ENCODE measurements around the gene FBP2.

The FBP2 gene

GRCh38 chr9:94630281-94630680 lies 36.7 kb upstream of the FBP2 start:
- Histone ChIP-seq H3K9me3 (ENCODE audit: control insufficient read depth, low read length) (no peaks in the 10 kb centered on the region), H3K36me3 (ENCODE audit: control insufficient read depth, insufficient read depth, low read length) (no peaks in the 10 kb centered on the region), H3K27me3 (ENCODE audit: control insufficient read depth, insufficient read depth, low read length, poor library complexity, severe bottlenecking) (no peaks in the 10 kb centered on the region), H3K4me3 (ENCODE audit: insufficient read depth, low read depth, low read length) (no peak overlapping the region), H3K27ac (ENCODE audit: insufficient read depth, low read depth, low read length, poor library complexity, severe bottlenecking) (no peak overlapping the region), H3K4me1 (ENCODE audit: control insufficient read depth, insufficient read depth, low read length) (no peaks in the 10 kb centered on the region)
- WGBS, 2 experiments: 96 to 98% methylated on average over 3 of the region's 3 CpGs

- no peaks in the 10 kb centered on the region for H3K4me1 ChIP-seq (ENCODE audit: control insufficient read depth, insufficient read depth, low read length)
- H3K9me3 ChIP-seq (ENCODE audit: control insufficient read depth, low read length): no peaks in the 10 kb centered on the region
- no peaks in the 10 kb centered on the region for H3K27me3 ChIP-seq (ENCODE audit: control insufficient read depth, insufficient read depth, low read length, poor library complexity, severe bottlenecking)
- WGBS, 2 experiments: 88 to 92% methylated on average over 6 of the region's 6 CpGs
- no peak overlapping the region for H3K4me3 ChIP-seq (ENCODE audit: insufficient read depth, low read depth, low read length)
- no peaks in the 10 kb centered on the region for H3K36me3 ChIP-seq (ENCODE audit: control insufficient read depth, insufficient read depth, low read length)
- H3K27ac ChIP-seq (ENCODE audit: insufficient read depth, low read depth, low read length, poor library complexity, severe bottlenecking): no peak overlapping the region
These were observed 33.7 kb upstream of the FBP2 start for GRCh38 chr9:94627287-94627686.

GRCh38 chr9:94625835-94626234 lies 32.2 kb upstream of the FBP2 start:
- WGBS, 2 experiments: 86% methylated on average over 12 of the region's 12 CpGs
- no peak overlapping the region for H3K4me3 ChIP-seq (ENCODE audit: insufficient read depth, low read depth, low read length)

GRCh38 chr9:94624629-94625028 lies 31.0 kb upstream of the FBP2 start:
- 85 to 92% methylated on average over 4 of the region's 4 CpGs for WGBS, 2 experiments

More at GRCh38 chr9:94625835-94626234, 32.2 kb upstream of the FBP2 start:
- Histone ChIP-seq H3K27me3 (ENCODE audit: control insufficient read depth, insufficient read depth, low read length, poor library complexity, severe bottlenecking) (no peaks in the 10 kb centered on the region), H3K4me1 (ENCODE audit: control insufficient read depth, insufficient read depth, low read length) (no peaks in the 10 kb centered on the region), H3K36me3 (ENCODE audit: control insufficient read depth, insufficient read depth, low read length) (no peaks in the 10 kb centered on the region), H3K27ac (ENCODE audit: insufficient read depth, low read depth, low read length, poor library complexity, severe bottlenecking) (no peak overlapping the region), H3K9me3 (ENCODE audit: control insufficient read depth, low read length) (no peaks in the 10 kb centered on the region)

GRCh38 chr9:94623253-94623652 lies 29.6 kb upstream of the FBP2 start:
- no peaks in the 10 kb centered on the region for H3K4me1 ChIP-seq (ENCODE audit: control insufficient read depth, insufficient read depth, low read length)
- no peaks in the 10 kb centered on the region for H3K9me3 ChIP-seq (ENCODE audit: control insufficient read depth, low read length)
- no peak overlapping the region for H3K4me3 ChIP-seq (ENCODE audit: insufficient read depth, low read depth, low read length)
- no peaks in the 10 kb centered on the region for H3K36me3 ChIP-seq (ENCODE audit: control insufficient read depth, insufficient read depth, low read length)
- WGBS, 2 experiments: 68 to 69% methylated on average over 9 of the region's 9 CpGs
- no peak overlapping the region for H3K27ac ChIP-seq (ENCODE audit: insufficient read depth, low read depth, low read length, poor library complexity, severe bottlenecking)
- no peaks in the 10 kb centered on the region for H3K27me3 ChIP-seq (ENCODE audit: control insufficient read depth, insufficient read depth, low read length, poor library complexity, severe bottlenecking)

More at GRCh38 chr9:94624629-94625028, 31.0 kb upstream of the FBP2 start:
- Histone ChIP-seq H3K4me3 (ENCODE audit: insufficient read depth, low read depth, low read length) (no peak overlapping the region), H3K9me3 (ENCODE audit: control insufficient read depth, low read length) (no peaks in the 10 kb centered on the region), H3K27ac (ENCODE audit: insufficient read depth, low read depth, low read length, poor library complexity, severe bottlenecking) (no peak overlapping the region), H3K4me1 (ENCODE audit: control insufficient read depth, insufficient read depth, low read length) (no peaks in the 10 kb centered on the region), H3K27me3 (ENCODE audit: control insufficient read depth, insufficient read depth, low read length, poor library complexity, severe bottlenecking) (no peaks in the 10 kb centered on the region), H3K36me3 (ENCODE audit: control insufficient read depth, insufficient read depth, low read length) (no peaks in the 10 kb centered on the region)

GRCh38 chr9:94622087-94622800 lies 28.6 kb upstream of the FBP2 start:
- Histone ChIP-seq H3K9me3 (ENCODE audit: control insufficient read depth, low read length) (no peaks in the 10 kb centered on the region), H3K27me3 (ENCODE audit: control insufficient read depth, insufficient read depth, low read length, poor library complexity, severe bottlenecking) (no peaks in the 10 kb centered on the region), H3K36me3 (ENCODE audit: control insufficient read depth, insufficient read depth, low read length) (no peaks in the 10 kb centered on the region), H3K4me1 (ENCODE audit: control insufficient read depth, insufficient read depth, low read length) (no peaks in the 10 kb centered on the region), H3K4me3 (ENCODE audit: insufficient read depth, low read depth, low read length) (no peak overlapping the region), H3K27ac (ENCODE audit: insufficient read depth, low read depth, low read length, poor library complexity, severe bottlenecking) (no peak overlapping the region)
- WGBS, 2 experiments: 94% methylated on average over 19 of the region's 19 CpGs

- Histone ChIP-seq H3K4me3 (ENCODE audit: insufficient read depth, low read depth, low read length) (no peak overlapping the region), H3K4me1 (ENCODE audit: control insufficient read depth, insufficient read depth, low read length) (no peaks in the 10 kb centered on the region), H3K36me3 (ENCODE audit: control insufficient read depth, insufficient read depth, low read length) (no peaks in the 10 kb centered on the region), H3K27ac (ENCODE audit: insufficient read depth, low read depth, low read length, poor library complexity, severe bottlenecking) (no peak overlapping the region), H3K9me3 (ENCODE audit: control insufficient read depth, low read length) (no peaks in the 10 kb centered on the region), H3K27me3 (ENCODE audit: control insufficient read depth, insufficient read depth, low read length, poor library complexity, severe bottlenecking) (no peaks in the 10 kb centered on the region)
- WGBS, 2 experiments: 91 to 99% methylated on average over 4 of the region's 4 CpGs
These were observed 25.4 kb upstream of the FBP2 start for GRCh38 chr9:94619026-94619425.

GRCh38 chr9:94613003-94613402 lies 19.4 kb upstream of the FBP2 start:
- Histone ChIP-seq H3K27ac (ENCODE audit: insufficient read depth, low read depth, low read length, poor library complexity, severe bottlenecking) (no peak overlapping the region), H3K9me3 (ENCODE audit: control insufficient read depth, low read length) (no peaks in the 10 kb centered on the region), H3K4me3 (ENCODE audit: insufficient read depth, low read depth, low read length) (no peak overlapping the region), H3K27me3 (ENCODE audit: control insufficient read depth, insufficient read depth, low read length, poor library complexity, severe bottlenecking) (no peaks in the 10 kb centered on the region), H3K4me1 (ENCODE audit: control insufficient read depth, insufficient read depth, low read length) (peaks cover 7% of the 10 kb centered on the region), H3K36me3 (ENCODE audit: control insufficient read depth, insufficient read depth, low read length) (no peaks in the 10 kb centered on the region)
- 95 to 100% methylated on average over 2 to 3 of the region's 3 CpGs for WGBS, 2 experiments

GRCh38 chr9:94612071-94612470 lies 18.4 kb upstream of the FBP2 start:
- Histone ChIP-seq H3K27ac (ENCODE audit: insufficient read depth, low read depth, low read length, poor library complexity, severe bottlenecking) (no peak overlapping the region), H3K27me3 (ENCODE audit: control insufficient read depth, insufficient read depth, low read length, poor library complexity, severe bottlenecking) (no peaks in the 10 kb centered on the region), H3K4me3 (ENCODE audit: insufficient read depth, low read depth, low read length) (no peak overlapping the region), H3K9me3 (ENCODE audit: control insufficient read depth, low read length) (no peaks in the 10 kb centered on the region), H3K36me3 (ENCODE audit: control insufficient read depth, insufficient read depth, low read length) (no peaks in the 10 kb centered on the region), H3K4me1 (ENCODE audit: control insufficient read depth, insufficient read depth, low read length) (peaks cover 8% of the 10 kb centered on the region)
- WGBS, 2 experiments: 93 to 94% methylated on average over 7 of the region's 7 CpGs

- Histone ChIP-seq H3K36me3 (ENCODE audit: control insufficient read depth, insufficient read depth, low read length) (no peaks in the 10 kb centered on the region), H3K27me3 (ENCODE audit: control insufficient read depth, insufficient read depth, low read length, poor library complexity, severe bottlenecking) (no peaks in the 10 kb centered on the region), H3K4me3 (ENCODE audit: insufficient read depth, low read depth, low read length) (no peak overlapping the region), H3K4me1 (ENCODE audit: control insufficient read depth, insufficient read depth, low read length) (peaks cover 8% of the 10 kb centered on the region), H3K9me3 (ENCODE audit: control insufficient read depth, low read length) (no peaks in the 10 kb centered on the region), H3K27ac (ENCODE audit: insufficient read depth, low read depth, low read length, poor library complexity, severe bottlenecking) (no peak overlapping the region)
- WGBS, 2 experiments: 87 to 98% methylated on average over 2 to 3 of the region's 3 CpGs
These were observed 18.0 kb upstream of the FBP2 start for GRCh38 chr9:94611638-94612068.
